Prostate gland (tissue), 2 donors: ENCODE data around the gene XXYLT1.

Experiments used
- CTCF ChIP-seq, 4 experiments: fragments of 200-600 bp in 2 of 4; fragments of 450-650 bp in 2 of 4; sonication (generic) in 2 of 4; IDR thresholded peaks; 1 replicate in 3 of 4; 2 replicates in 1 of 4; pipeline ENCODE4 v1.5.1; 2016 to 2019; ENCODE audit warnings: antibody characterized with exemption in 4 of 4, mild to moderate bottlenecking in 2 of 4, moderate library complexity in 2 of 4
- POLR2A ChIP-seq: fragments of 450-650 bp; IDR thresholded peaks from one replicate; pipeline ENCODE4 v1.6.1; 2016; ENCODE audit warnings: antibody characterized with exemption, mild to moderate bottlenecking
- POLR2AphosphoS5 ChIP-seq: sonication (generic); formaldehyde crosslinking; IDR thresholded peaks from one replicate; pipeline ENCODE4 v1.6.1; 2017; ENCODE audit warnings: antibody characterized with exemption

- TF ChIP-seq CTCF (IDR thresholded peaks at IDR 0.05) = no peak
- no peak for TF ChIP-seq POLR2A
- TF ChIP-seq POLR2AphosphoS5 = no peak
These were observed 168.9 kb downstream of the XXYLT1 start for GRCh38 chr3:195101927-195102608.
